HCT116 (cell line): ENCODE data around the gene KCTD2. TPM values are rescaled to one million over a fixed set of nuclear protein-coding genes. Genes with fewer than 3 reads are reported as not detected.

Experiments
- ATAC-seq: fragments of 200-7000 bp; cut with Tn5 transposase; 2 replicates; pipeline ENCODE4 v1.9.1; 2020; ENCODE audit warnings: mild to moderate bottlenecking, moderate library complexity
- BruUV-seq: library from RNA; stranded (reverse); fragments of 400-500 nt; replicated peaks from 2 replicates; lab custom pipeline; 2021; lab: Mats Ljungman, UMichigan
- CTCF ChIA-PET: fragments of 300-600 bp; sonication (Branson Sonifier 250); formaldehyde crosslinking; loops from one replicate; lab custom pipeline; 2021; ENCODE audit warnings: antibody characterized with exemption; lab: Charles Lee
- POLR2A ChIA-PET: fragments of 300-600, 350-600 bp; sonication (Branson Sonifier 250); formaldehyde crosslinking; loops from one replicate; lab custom pipeline; 2021; ENCODE audit warnings: antibody characterized with exemption; lab: Charles Lee
- RAD21 ChIA-PET, 2 experiments: fragments of 300-600 bp; sonication (Branson Sonifier 250); formaldehyde crosslinking; loops; one replicate each; lab custom pipeline; 2023; ENCODE audit warnings: low total read pairs in 2 of 2; ENCODE audit not compliant: uncharacterized antibody in 2 of 2, unreplicated experiment in 2 of 2, low non-redundant PET in 1 of 2; lab: Charles Lee
- DNase-seq: peaks from one replicate; pipeline ENCODE4 v3.0.0-alpha.2; 2010; ENCODE audit warnings: low read depth, low spot score
- H2AFZ ChIP-seq: fragments of 200-600 bp; shearing (Covaris generic), sonication (generic); 2 replicates; pipeline ENCODE4 v1.6.1; 2017; ENCODE audit warnings: low read depth, mixed run types, mixed read lengths, antibody characterized with exemption, low read length; ENCODE audit not compliant: poor library complexity, severe bottlenecking
- H3K27ac ChIP-seq: 2 replicates; pipeline ENCODE4 v1.5.1; 2012; ENCODE audit warnings: low read depth, low read length
- H3K27me3 ChIP-seq: fragments of 200-600 bp; sonication (generic); 2 replicates; pipeline ENCODE4 v1.6.1; 2016; ENCODE audit warnings: mixed run types, low read length, mixed read lengths; ENCODE audit not compliant: insufficient read depth
- H3K36me3 ChIP-seq, 2 experiments: fragments of 200-500 bp in 1 of 2; fragments of 200-600 bp in 1 of 2; sonication (Bioruptor generic) in 1 of 2; sonication (generic) in 1 of 2; 2 replicates each; pipeline versions ENCODE4 v1.5.1 to v1.6.1; 2014 to 2016; ENCODE audit warnings: low read length in 2 of 2, inconsistent platforms in 1 of 2, mixed read lengths in 1 of 2, mixed run types in 1 of 2; ENCODE audit not compliant: insufficient read depth in 2 of 2, control insufficient read depth in 1 of 2
- H3K4me1 ChIP-seq, 2 experiments: fragments of 200-600 bp in 1 of 2; sonication (generic) in 1 of 2; 2 replicates each; pipeline versions ENCODE4 v1.5.1 to v1.6.1; 2012 to 2017; ENCODE audit warnings: low read length in 2 of 2, inconsistent platforms in 1 of 2, mild to moderate bottlenecking in 1 of 2, mixed read lengths in 1 of 2, mixed run types in 1 of 2, moderate library complexity in 1 of 2; ENCODE audit not compliant: insufficient read depth in 2 of 2, control insufficient read depth in 1 of 2
- H3K4me2 ChIP-seq: fragments of 200-600 bp; sonication (generic); 2 replicates; pipeline ENCODE4 v1.6.1; 2017; ENCODE audit warnings: mixed run types, low read length, mixed read lengths
- H3K4me3 ChIP-seq, 2 experiments: fragments of 200-600 bp in 1 of 2; sonication (generic) in 1 of 2; replicated peaks in 1 of 2; 2 replicates each; pipeline ENCODE4 v1.5.1; 2011 to 2016; ENCODE audit warnings: low read length in 2 of 2, control low read depth in 1 of 2, low read depth in 1 of 2, mild to moderate bottlenecking in 1 of 2, mixed read lengths in 1 of 2, mixed run types in 1 of 2
- H3K79me2 ChIP-seq: fragments of 200-600 bp; sonication (generic); 2 replicates; pipeline ENCODE4 v1.6.1; 2017; ENCODE audit warnings: mild to moderate bottlenecking, mixed run types, low read length, moderate library complexity, mixed read lengths; ENCODE audit not compliant: insufficient read depth
- H3K9ac ChIP-seq: fragments of 200-600 bp; sonication (generic); 2 replicates; pipeline ENCODE4 v1.6.1; 2016; ENCODE audit warnings: low read length, mixed read lengths
- H3K9me2 ChIP-seq: fragments of 200-600 bp; sonication (generic), shearing (Covaris generic); 2 replicates; pipeline ENCODE4 v1.6.1; 2017; ENCODE audit warnings: mixed run types, mild to moderate bottlenecking, moderate library complexity; ENCODE audit not compliant: insufficient read depth
- H3K9me3 ChIP-seq, 2 experiments: fragments of 200-500 bp in 1 of 2; fragments of 200-600 bp in 1 of 2; sonication (Bioruptor generic) in 1 of 2; sonication (generic) in 1 of 2; 2 replicates each; pipeline ENCODE4 v1.6.1; 2014 to 2017; ENCODE audit warnings: low read length in 2 of 2, mixed read lengths in 2 of 2, inconsistent platforms in 1 of 2, low read depth in 1 of 2, mild to moderate bottlenecking in 1 of 2, mixed run types in 1 of 2, moderate library complexity in 1 of 2; ENCODE audit not compliant: control insufficient read depth in 1 of 2, insufficient read depth in 1 of 2
- H4K20me1 ChIP-seq: fragments of 200-600 bp; sonication (generic), shearing (Covaris generic); 2 replicates; pipeline ENCODE4 v1.6.1; 2017; ENCODE audit warnings: mixed run types, mild to moderate bottlenecking, moderate library complexity; ENCODE audit not compliant: insufficient read depth
- EZH2phosphoT487 ChIP-seq: fragments of 200-600 bp; IDR thresholded peaks from 2 replicates; pipeline ENCODE4 v1.6.1; 2018; ENCODE audit warnings: antibody characterized with exemption, borderline replicate concordance
- MAX ChIP-seq: IDR thresholded peaks from 2 replicates; pipeline ENCODE4 v1.6.1; 2012
- POLR2A ChIP-seq: IDR thresholded peaks from 2 replicates; pipeline ENCODE4 v1.7.0; 2011; ENCODE audit warnings: borderline replicate concordance; ENCODE audit not compliant: insufficient read depth, insufficient read length; ENCODE audit errors: extremely low read depth
- POLR2AphosphoS5 ChIP-seq: IDR thresholded peaks from 2 replicates; pipeline ENCODE4 v1.6.1; 2011; ENCODE audit warnings: mild to moderate bottlenecking, low read depth, low read length, moderate library complexity
- SIN3A ChIP-seq: IDR thresholded peaks from 2 replicates; pipeline ENCODE4 v1.6.1; 2012; ENCODE audit warnings: low read depth
- SRF ChIP-seq: IDR thresholded peaks from 2 replicates; pipeline ENCODE4 v1.6.1; 2012; ENCODE audit warnings: low read depth
- TCF7L2 ChIP-seq: IDR thresholded peaks from 2 replicates; pipeline ENCODE4 v1.7.0; 2011; ENCODE audit warnings: borderline replicate concordance, inconsistent platforms; ENCODE audit not compliant: insufficient read depth, insufficient read length; ENCODE audit errors: extremely low read depth
- YY1 ChIP-seq: IDR thresholded peaks from 2 replicates; pipeline ENCODE4 v1.6.1; 2011; ENCODE audit warnings: low read length, low read depth, moderate library complexity, mild to moderate bottlenecking; ENCODE audit not compliant: insufficient replicate concordance; ENCODE audit errors: extremely low read depth
- ZFX ChIP-seq: fragments of 450-650 bp; IDR thresholded peaks from 2 replicates; pipeline ENCODE4 v1.6.1; 2017
- ZNF274 ChIP-seq: fragments of 200-500 bp; sonication (Bioruptor generic); IDR thresholded peaks from 2 replicates; pipeline ENCODE4 v1.6.1; 2014; ENCODE audit warnings: mild to moderate bottlenecking, low read depth, low read length, inconsistent platforms
- intact Hi-C: fragments of 100-400 bp; cut with micrococcal nuclease; formaldehyde crosslinking; loops from 2 replicates; pipeline ENCODE4 v1.10.0; 2022
- total RNA-seq: library from RNA; stranded (reverse); gene quantifications from one replicate; pipeline ENCODE4 v1.2.1, GENCODE V29; 2021; ENCODE audit not compliant: unreplicated experiment
- TF ChIP-seq, protein P1 (sequence below): IDR thresholded peaks from 2 replicates; pipeline ENCODE4 v1.6.1; 2011; ENCODE audit warnings: mild to moderate bottlenecking, low read length, moderate library complexity; ENCODE audit not compliant: insufficient replicate concordance; ENCODE audit errors: extremely low read depth

Gene KCTD2
- total RNA-seq, 1 experiment from 2014 or later: 23.3 TPM

- peak; percentile 90 for TF ChIP-seq POLR2A
- peak; percentile 90 for TF ChIP-seq POLR2AphosphoS5
- peak; percentile 41 for TF ChIP-seq TCF7L2
Observed at GRCh38 chr17:75012346-75013091, 34.5 kb upstream of the KCTD2 start, which contains the start of gene MRPL58 (continued).

DNA sequence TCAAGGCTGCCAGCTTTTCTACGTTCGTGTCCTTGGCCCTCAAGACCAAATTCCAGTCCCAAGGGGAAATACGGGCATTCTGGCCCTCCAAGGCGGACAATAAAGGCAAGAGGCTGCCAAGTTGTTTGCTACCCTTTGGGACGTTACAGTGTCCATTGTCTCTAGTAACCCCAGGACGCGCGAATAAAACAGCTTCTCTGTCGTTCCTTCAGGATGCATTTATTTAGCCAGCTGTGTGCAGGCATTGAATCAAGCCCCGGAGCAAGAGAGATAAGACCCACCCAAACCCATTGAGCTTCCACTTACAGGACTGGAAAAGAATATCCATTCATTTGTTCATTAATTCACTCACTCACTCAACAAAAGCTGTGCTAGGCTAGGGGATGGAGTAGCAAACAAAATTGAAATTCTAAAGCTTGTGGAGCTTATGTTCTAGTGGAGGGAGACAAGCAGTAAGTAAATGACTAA is 33.9 kb upstream of the KCTD2 start:
- no peaks in the 10 kb centered on the region for H3K27me3 ChIP-seq
- intact Hi-C loops: no loop called here
- H4K20me1 ChIP-seq: no peaks in the 10 kb centered on the region
- POLR2A ChIA-PET: interaction anchor here (0.7 to 3.2 kb wide), 17 partner anchors 10 to 237 kb away, joined by 3 to 15 read pairs (median 5); partner anchors contain the start of genes CDR2L, FDXR, HID1 and SLC16A5
- TF ChIP-seq SIN3A (no peak), YY1 (no peak), POLR2A (no peak), MAX (no peak; the same call in 1 of the 2 replicates), ZFX (no peak), EZH2phosphoT487 (no peak), ZNF274 (no peak), SRF (no peak)
- TF ChIP-seq, protein P1, sequence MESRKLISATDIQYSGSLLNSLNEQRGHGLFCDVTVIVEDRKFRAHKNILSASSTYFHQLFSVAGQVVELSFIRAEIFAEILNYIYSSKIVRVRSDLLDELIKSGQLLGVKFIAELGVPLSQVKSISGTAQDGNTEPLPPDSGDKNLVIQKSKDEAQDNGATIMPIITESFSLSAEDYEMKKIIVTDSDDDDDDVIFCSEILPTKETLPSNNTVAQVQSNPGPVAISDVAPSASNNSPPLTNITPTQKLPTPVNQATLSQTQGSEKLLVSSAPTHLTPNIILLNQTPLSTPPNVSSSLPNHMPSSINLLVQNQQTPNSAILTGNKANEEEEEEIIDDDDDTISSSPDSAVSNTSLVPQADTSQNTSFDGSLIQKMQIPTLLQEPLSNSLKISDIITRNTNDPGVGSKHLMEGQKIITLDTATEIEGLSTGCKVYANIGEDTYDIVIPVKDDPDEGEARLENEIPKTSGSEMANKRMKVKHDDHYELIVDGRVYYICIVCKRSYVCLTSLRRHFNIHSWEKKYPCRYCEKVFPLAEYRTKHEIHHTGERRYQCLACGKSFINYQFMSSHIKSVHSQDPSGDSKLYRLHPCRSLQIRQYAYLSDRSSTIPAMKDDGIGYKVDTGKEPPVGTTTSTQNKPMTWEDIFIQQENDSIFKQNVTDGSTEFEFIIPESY: no peak
- TF ChIP-seq, all 23 proteins: peak for 0
- TSS peak; percentile 84 for BruUV-seq
- DNase-seq (no peak), ATAC-seq (no peak)
- peak overlapping the region; percentile 76 for H3K27ac ChIP-seq
- H3K9ac ChIP-seq: peak overlapping the region; percentile 79
- peaks cover 11 to 19% of the 10 kb centered on the region in 2 experiments for H3K4me1 ChIP-seq
- ChIA-PET CTCF (interaction anchor here (0.7 to 3.8 kb wide), 10 partner anchors 11 to 228 kb away, joined by 3 to 35 read pairs (median 6); partner anchors contain the start of gene CDR2L), RAD21 (interaction anchor here in 1 of 2 experiments (1.4 to 1.6 kb wide), 3 partner anchors 26 to 140 kb away, joined by 3 to 7 read pairs (median 3); partner anchors contain the start of genes CDR2L and FDXR)
- no peak overlapping the region for H2AFZ ChIP-seq
- H3K4me2 ChIP-seq: peak overlapping the region; percentile 85
- peaks cover 35% of the 10 kb centered on the region for H3K79me2 ChIP-seq
- peaks cover 0 to 6% of the 10 kb centered on the region in 2 experiments; a peak in 1 of 4 replicates for H3K36me3 ChIP-seq
- no peaks in the 10 kb centered on the region for H3K9me2 ChIP-seq
- peak overlapping the region; percentile 83 to 95 for H3K4me3 ChIP-seq
- H3K9me3 ChIP-seq: no peaks in the 10 kb centered on the region
